ENCODE measurements around the gene ANTKMT. TPM values are rescaled to one million over a fixed set of nuclear protein-coding genes. Genes with fewer than 3 reads are reported as not detected.

Gene ANTKMT
- total RNA-seq, 1 donor from 2014 or later: 58.0 TPM

- Mint-ChIP-seq H3K27me3 (no peaks in the 10 kb centered on the region), H3K4me3 (no peak overlapping the region), H3K9me3 (no peaks in the 10 kb centered on the region), H3K36me3 (ENCODE audit: low read depth) (peaks cover 49% of the 10 kb centered on the region), H3K27ac (no peak overlapping the region), H3K4me1 (peaks cover 18% of the 10 kb centered on the region)
- ChIA-PET POLR2A (no interaction called here), CTCF (interaction anchor here (1.0 kb wide), 1 partner anchor 13 kb away, joined by 3 read pairs; no protein-coding TSS in a partner anchor)
- ATAC-seq (ENCODE audit: low read depth): no peak
- no peak for TF ChIP-seq CTCF (IDR thresholded peaks at IDR 0.05)
- DNase-seq: no peak
- intact Hi-C loops (cut with micrococcal nuclease): no loop called here
Measured at GRCh38 chr16:733382-734207, 12.6 kb downstream of the ANTKMT start.

GRCh38 chr16:734208-734980 is 13.4 kb downstream of the ANTKMT start:
- Mint-ChIP-seq H3K27ac (no peak overlapping the region), H3K27me3 (no peaks in the 10 kb centered on the region), H3K4me1 (peaks cover 26% of the 10 kb centered on the region), H3K9me3 (no peaks in the 10 kb centered on the region), H3K36me3 (ENCODE audit: low read depth) (peaks cover 52% of the 10 kb centered on the region), H3K4me3 (no peak overlapping the region)
- ChIA-PET POLR2A (no interaction called here), CTCF (no interaction called here)
- DNase-seq (no peak), ATAC-seq (ENCODE audit: low read depth) (no peak)
- intact Hi-C loops (cut with micrococcal nuclease): no loop called here
- TF ChIP-seq CTCF (IDR thresholded peaks at IDR 0.05): no peak

GRCh38 chr16:734981-735881 is 14.3 kb downstream of the ANTKMT start:
- intact Hi-C loops (cut with micrococcal nuclease): no loop called here
- Mint-ChIP-seq H3K4me3 (no peak overlapping the region), H3K9me3 (no peaks in the 10 kb centered on the region), H3K36me3 (ENCODE audit: low read depth) (peaks cover 54% of the 10 kb centered on the region), H3K4me1 (peaks cover 32% of the 10 kb centered on the region), H3K27ac (no peak overlapping the region), H3K27me3 (no peaks in the 10 kb centered on the region)
- DNase-seq (no peak), ATAC-seq (ENCODE audit: low read depth) (no peak)
- ChIA-PET CTCF (no interaction called here), POLR2A (interaction anchor here (0.8 to 3.7 kb wide), 3 partner anchors 9 to 19 kb away, joined by 3 to 31 read pairs (median 5); partner anchors contain the start of genes ANTKMT and CCDC78)
- no peak for TF ChIP-seq CTCF (IDR thresholded peaks at IDR 0.05)

- H3K27me3 Mint-ChIP-seq: no peaks in the 10 kb centered on the region
- H3K4me3 Mint-ChIP-seq: no peak overlapping the region
- H3K4me1 Mint-ChIP-seq: peaks cover 32% of the 10 kb centered on the region
- CTCF ChIA-PET: no interaction called here
- peak overlapping the region; percentile 53 for H3K27ac Mint-ChIP-seq
- intact Hi-C loops (cut with micrococcal nuclease): no loop called here
- POLR2A ChIA-PET: interaction anchor here (0.7 to 3.7 kb wide), 4 partner anchors 8 to 20 kb away, joined by 3 to 31 read pairs (median 5); partner anchors contain the start of genes ANTKMT and CCDC78
- peaks cover 54% of the 10 kb centered on the region for H3K36me3 Mint-ChIP-seq (ENCODE audit: low read depth)
- DNase-seq (no peak), ATAC-seq (ENCODE audit: low read depth) (no peak)
- no peaks in the 10 kb centered on the region for H3K9me3 Mint-ChIP-seq
- TF ChIP-seq CTCF (IDR thresholded peaks at IDR 0.05): no peak
Measured at GRCh38 chr16:735982-736453, 15.1 kb downstream of the ANTKMT start.

Measured in activated B cell treated with CpG ODN at 0.5 μM for 24 hours (primary cell).